ENCODE data around the gene LRCH4. TPM values are rescaled to one million over a fixed set of nuclear protein-coding genes. Genes with fewer than 3 reads are reported as not detected.
A peak's percentile ranks its signal among the peaks of the same experiment; 100 is the strongest.

The LRCH4 gene
- total RNA-seq, 3 donors from 2014 or later (not counting 1 experiment from before 2014, with no cell fraction given), result 282 to 296 (median 289) TPM

DNA sequence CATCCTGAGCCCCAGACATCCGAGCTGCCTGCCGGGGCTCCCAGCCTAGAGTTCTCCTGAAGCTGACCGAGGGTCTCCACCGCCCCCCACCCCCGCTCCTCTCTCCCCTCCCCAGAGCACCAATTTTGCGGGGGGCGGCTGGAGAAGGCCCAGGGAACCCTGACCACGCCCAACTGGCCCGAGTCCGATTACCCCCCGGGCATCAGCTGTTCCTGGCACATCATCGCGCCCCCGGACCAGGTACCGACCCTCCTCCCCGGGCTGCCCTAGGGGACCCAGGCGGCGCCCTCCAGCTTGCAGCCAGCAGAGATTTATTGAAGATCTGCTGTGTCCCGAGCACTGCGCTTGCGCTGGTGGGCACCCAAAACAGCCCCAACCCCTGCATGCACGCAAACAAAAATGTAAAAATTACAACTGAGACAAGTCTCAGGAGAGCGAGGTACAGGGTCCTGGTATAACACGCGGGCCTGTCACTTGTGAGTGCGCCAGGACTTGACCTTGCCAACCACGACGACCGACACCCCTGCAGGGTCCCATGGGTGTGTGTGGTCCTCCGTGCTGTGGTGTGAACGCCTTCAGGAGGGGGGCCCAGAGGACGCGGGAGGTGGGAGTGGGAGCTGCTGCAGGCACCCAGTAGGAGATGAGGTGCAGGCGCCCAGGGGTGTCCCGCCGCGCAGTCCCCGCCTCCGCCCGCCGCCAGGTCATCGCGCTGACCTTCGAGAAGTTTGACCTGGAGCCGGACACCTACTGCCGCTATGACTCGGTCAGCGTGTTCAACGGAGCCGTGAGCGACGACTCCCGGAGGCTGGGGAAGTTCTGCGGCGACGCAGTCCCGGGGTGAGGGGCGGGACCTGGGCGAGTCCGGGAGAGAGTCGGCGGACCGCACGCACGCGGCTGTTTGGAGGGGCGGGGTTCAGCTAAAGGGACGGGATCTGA lies 19.3 kb upstream of the LRCH4 start:
- H3K27ac ChIP-seq (ENCODE audit: low read length), result peak overlapping the region; percentile 59
- DNase-seq, result peak in 1 of 2 donors; percentile 67
- Mint-ChIP-seq H3K4me1 (peaks cover 16 to 23% of the 10 kb centered on the region in 2 donors), H3K9me3 (no peaks in the 10 kb centered on the region), H3K36me3 (no peaks in the 10 kb centered on the region), H3K27me3 (ENCODE audit: low read depth in 2 of 2) (no peaks in the 10 kb centered on the region), H3K27ac (peak overlapping the region in 1 of 2 donors; percentile 94), H3K4me3 (peak overlapping the region; percentile 94)
- 1% methylated on average over 68 of the region's 68 CpGs for WGBS (ENCODE audit: insufficient coverage)
- peak in 1 of 3 donors; percentile 2 for ATAC-seq
- no peak for TF ChIP-seq CTCF (IDR thresholded peaks at IDR 0.05)
- H3K36me3 ChIP-seq (ENCODE audit: control insufficient read depth, insufficient read depth, low read length), result no peaks in the 10 kb centered on the region
- intact Hi-C loops (cut with micrococcal nuclease), result loop anchor here (1.0 to 5.0 kb wide), 3 partner anchors 7 to 87 kb away; partner anchors contain the start of genes FBXO24, GIGYF1, LRCH4 and MOSPD3
- no peaks in the 10 kb centered on the region for H3K9me3 ChIP-seq (ENCODE audit: control insufficient read depth, insufficient read depth, low read length)
- no peaks in the 10 kb centered on the region for H3K27me3 ChIP-seq (ENCODE audit: control insufficient read depth, insufficient read depth, low read length)
- peaks cover 29% of the 10 kb centered on the region for H3K4me1 ChIP-seq (ENCODE audit: control insufficient read depth, insufficient read depth, low read length)
- H3K4me3 ChIP-seq (ENCODE audit: low read length), result peak overlapping the region; percentile 59

DNA sequence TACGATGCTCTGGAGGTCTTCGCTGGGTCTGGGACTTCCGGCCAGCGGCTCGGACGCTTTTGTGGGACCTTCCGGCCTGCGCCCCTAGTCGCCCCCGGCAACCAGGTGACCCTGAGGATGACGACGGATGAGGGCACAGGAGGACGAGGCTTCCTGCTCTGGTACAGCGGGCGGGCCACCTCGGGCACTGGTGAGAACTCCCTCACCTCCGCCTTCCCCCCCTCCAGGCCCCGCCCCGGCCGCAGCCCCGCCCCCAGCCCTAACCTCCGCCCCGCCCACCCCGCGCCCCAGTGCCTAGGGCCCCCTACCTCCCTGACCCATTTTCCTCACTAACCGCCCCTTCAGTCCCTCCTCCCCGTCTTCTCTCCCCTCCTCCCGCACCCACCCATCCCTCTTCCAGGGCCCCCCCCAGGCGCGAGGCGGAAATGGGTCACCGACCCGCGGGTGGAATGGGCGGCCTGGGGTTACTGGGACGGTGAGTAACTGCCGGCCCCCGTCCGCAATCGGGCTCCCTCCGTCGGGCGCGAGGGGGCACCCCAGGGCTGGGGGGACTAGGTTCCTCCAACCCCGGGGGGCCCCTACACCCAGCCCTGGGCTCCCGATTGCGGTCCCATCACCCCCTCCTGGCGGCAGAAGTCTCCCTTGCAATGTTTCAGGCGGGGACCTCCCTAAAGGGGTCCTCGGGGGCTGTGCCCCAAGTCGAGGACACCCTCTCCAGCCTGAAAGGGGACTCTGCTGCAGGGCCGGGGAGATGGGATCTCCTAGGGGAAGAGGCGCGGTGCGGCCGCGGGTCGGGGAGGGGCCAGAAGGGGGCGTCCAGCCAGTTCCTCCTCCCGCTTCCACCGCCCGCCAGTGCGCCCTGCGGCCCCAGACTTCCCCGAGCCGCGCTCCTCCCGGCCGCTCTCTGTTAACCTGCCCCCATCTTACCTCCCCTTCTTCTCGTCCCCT lies 18.4 kb upstream of the LRCH4 start:
- Histone ChIP-seq H3K27me3 (ENCODE audit: control insufficient read depth, insufficient read depth, low read length) (no peaks in the 10 kb centered on the region), H3K4me3 (ENCODE audit: low read length) (peak overlapping the region; percentile 59), H3K36me3 (ENCODE audit: control insufficient read depth, insufficient read depth, low read length) (no peaks in the 10 kb centered on the region), H3K9me3 (ENCODE audit: control insufficient read depth, insufficient read depth, low read length) (no peaks in the 10 kb centered on the region), H3K27ac (ENCODE audit: low read length) (peak overlapping the region; percentile 86), H3K4me1 (ENCODE audit: control insufficient read depth, insufficient read depth, low read length) (peaks cover 29% of the 10 kb centered on the region)
- Mint-ChIP-seq H3K27ac (peak overlapping the region; percentile 89 to 94), H3K4me3 (peak overlapping the region; percentile 94), H3K4me1 (peaks cover 16 to 23% of the 10 kb centered on the region in 2 donors), H3K36me3 (no peaks in the 10 kb centered on the region), H3K27me3 (ENCODE audit: low read depth in 2 of 2) (no peaks in the 10 kb centered on the region), H3K9me3 (no peaks in the 10 kb centered on the region)
- DNase-seq, result peak; percentile 77 to 84
- TF ChIP-seq CTCF (IDR thresholded peaks at IDR 0.05), result peak; percentile 69
- peak; percentile 77 to 82 (median 78) for ATAC-seq
- intact Hi-C loops (cut with micrococcal nuclease), result loop anchor here (1.0 to 5.0 kb wide), 3 partner anchors 8 to 88 kb away; partner anchors contain the start of genes FBXO24, GIGYF1, LRCH4 and MOSPD3
- WGBS (ENCODE audit: insufficient coverage), result under 1% methylated on average over 59 of the region's 70 CpGs

DNA sequence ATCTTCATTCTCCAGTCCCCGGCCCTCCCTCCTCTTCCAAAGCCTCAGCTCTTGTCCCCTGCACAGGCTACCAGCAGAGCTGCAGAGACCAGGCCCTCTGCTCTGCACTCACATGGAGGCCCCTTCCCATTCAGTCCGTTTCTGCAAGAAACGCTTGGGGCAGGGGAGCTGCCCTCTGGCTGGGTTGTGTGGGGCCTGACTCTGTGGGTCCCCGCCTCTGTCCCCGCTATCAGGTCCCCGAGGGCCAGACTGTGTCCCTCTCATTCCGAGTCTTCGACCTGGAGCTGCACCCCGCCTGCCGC lies 17.7 kb upstream of the LRCH4 start:
- peaks cover 30% of the 10 kb centered on the region for H3K4me1 ChIP-seq (ENCODE audit: control insufficient read depth, insufficient read depth, low read length)
- no peaks in the 10 kb centered on the region for H3K9me3 ChIP-seq (ENCODE audit: control insufficient read depth, insufficient read depth, low read length)
- Mint-ChIP-seq H3K27me3 (ENCODE audit: low read depth in 2 of 2) (no peaks in the 10 kb centered on the region), H3K4me3 (peak overlapping the region; percentile 94), H3K36me3 (no peaks in the 10 kb centered on the region), H3K27ac (peak overlapping the region; percentile 89 to 94), H3K4me1 (peaks cover 16 to 23% of the 10 kb centered on the region in 2 donors), H3K9me3 (no peaks in the 10 kb centered on the region)
- intact Hi-C loops (cut with micrococcal nuclease), result loop anchor here (1.0 to 5.0 kb wide), 3 partner anchors 9 to 89 kb away; partner anchors contain the start of genes FBXO24, GIGYF1, LRCH4 and MOSPD3
- WGBS (ENCODE audit: insufficient coverage), result 20% methylated on average over 10 of the region's 10 CpGs
- H3K27me3 ChIP-seq (ENCODE audit: control insufficient read depth, insufficient read depth, low read length), result no peaks in the 10 kb centered on the region
- peak overlapping the region; percentile 86 for H3K27ac ChIP-seq (ENCODE audit: low read length)
- no peaks in the 10 kb centered on the region for H3K36me3 ChIP-seq (ENCODE audit: control insufficient read depth, insufficient read depth, low read length)
- DNase-seq, result no peak
- no peak for TF ChIP-seq CTCF (IDR thresholded peaks at IDR 0.05)
- peak overlapping the region; percentile 53 for H3K4me3 ChIP-seq (ENCODE audit: low read length)
- peak in 2 of 3 donors; percentile 7 to 8 for ATAC-seq
